NCI-H510A treated with DMSO at 0.1 percent for 48 hours (cell line): ENCODE data around the gene PRKN.

Experiments
- DNase-seq: peaks from one replicate; lab custom pipeline; 2025; lab: John Stamatoyannopoulos, UW

Gene PRKN

GRCh38 chr6:161486361-161487216 is 1241.0 kb downstream of the PRKN start:
- DNase-seq = no peak

- no peak for DNase-seq
Observed at GRCh38 chr6:161482517-161482858, 1245.1 kb downstream of the PRKN start.

- no peak for DNase-seq
Observed at GRCh38 chr6:161481786-161482516, 1245.6 kb downstream of the PRKN start.

- no peak for DNase-seq
Observed at GRCh38 chr6:161480421-161481155, 1247.0 kb downstream of the PRKN start.

- DNase-seq = no peak
Observed at GRCh38 chr6:161479376-161479775, 1248.2 kb downstream of the PRKN start.

- DNase-seq = no peak
Observed at GRCh38 chr6:161477876-161478425, 1249.6 kb downstream of the PRKN start.

GRCh38 chr6:161476711-161477110 is 1250.9 kb downstream of the PRKN start:
- no peak for DNase-seq

- no peak for DNase-seq
Observed at GRCh38 chr6:161465403-161465802, 1262.2 kb downstream of the PRKN start.

GRCh38 chr6:161463071-161463470 is 1264.5 kb downstream of the PRKN start:
- DNase-seq = no peak

GRCh38 chr6:161462148-161462547 is 1265.4 kb downstream of the PRKN start:
- no peak for DNase-seq

GRCh38 chr6:161459008-161459615 is 1268.5 kb downstream of the PRKN start:
- DNase-seq = no peak

GRCh38 chr6:161458201-161458951 is 1269.2 kb downstream of the PRKN start:
- no peak for DNase-seq

GRCh38 chr6:161455848-161456247 is 1271.7 kb downstream of the PRKN start:
- DNase-seq = no peak

- no peak for DNase-seq
Observed at GRCh38 chr6:161453558-161453957, 1274.0 kb downstream of the PRKN start.

- DNase-seq = no peak
Observed at GRCh38 chr6:161452241-161452640, 1275.3 kb downstream of the PRKN start.

GRCh38 chr6:161449521-161449920 is 1278.0 kb downstream of the PRKN start:
- no peak for DNase-seq

- DNase-seq = no peak
Observed at GRCh38 chr6:161446949-161447348, 1280.6 kb downstream of the PRKN start.

- no peak for DNase-seq
Observed at GRCh38 chr6:161446296-161446925, 1281.2 kb downstream of the PRKN start.

- DNase-seq = no peak
Observed at GRCh38 chr6:161445021-161445799, 1282.4 kb downstream of the PRKN start.

GRCh38 chr6:161444464-161444863 is 1283.1 kb downstream of the PRKN start:
- no peak for DNase-seq
